BLaER1 treated with 17β-estradiol and CSF1 and Interleukin-3, amounts not matched to agents 10 nM and 100 nM (cell line): ENCODE data around the gene BRCA1.
"Not testable (repeated sequence)": the region's sequence is repeated elsewhere in the genome, so short reads cannot be mapped to it uniquely, and the experiment has no call there.

ENCODE experiments used
- H3K27ac ChIP-seq, 11 experiments: shearing (Covaris generic); formaldehyde crosslinking; 2 replicates each; pipeline ENCODE4 v1.8.1; 2022
- H3K27me3 ChIP-seq, 11 experiments: shearing (Covaris generic); formaldehyde crosslinking; 2 replicates each; pipeline ENCODE4 v1.8.1; 2022
- H3K36me3 ChIP-seq, 11 experiments: shearing (Covaris generic); formaldehyde crosslinking; 2 replicates each; pipeline ENCODE4 v1.8.1; 2022
- H3K4me1 ChIP-seq, 10 experiments: shearing (Covaris generic); formaldehyde crosslinking; 2 replicates each; pipeline ENCODE4 v1.8.1; 2022
- H3K4me2 ChIP-seq, 11 experiments: shearing (Covaris generic); formaldehyde crosslinking; 2 replicates each; pipeline ENCODE4 v1.8.1; 2022
- H3K4me3 ChIP-seq, 10 experiments: shearing (Covaris generic); formaldehyde crosslinking; 2 replicates each; pipeline ENCODE4 v1.8.1; 2022
- H3K9ac ChIP-seq, 11 experiments: shearing (Covaris generic); formaldehyde crosslinking; 2 replicates each; pipeline ENCODE4 v1.8.1; 2022
- H3K9me3 ChIP-seq, 11 experiments: shearing (Covaris generic); formaldehyde crosslinking; replicated peaks in 1 of 11; 2 replicates each; pipeline ENCODE4 v1.8.1; 2022
- H4K20me1 ChIP-seq, 11 experiments: shearing (Covaris generic); formaldehyde crosslinking; 2 replicates each; pipeline ENCODE4 v1.8.1; 2022
- Cebpa-rat ChIP-seq, 11 experiments: shearing (Covaris generic); IDR thresholded peaks; 2 replicates each; pipeline ENCODE4 v1.8.1; 2022

BRCA1 gene

DNA sequence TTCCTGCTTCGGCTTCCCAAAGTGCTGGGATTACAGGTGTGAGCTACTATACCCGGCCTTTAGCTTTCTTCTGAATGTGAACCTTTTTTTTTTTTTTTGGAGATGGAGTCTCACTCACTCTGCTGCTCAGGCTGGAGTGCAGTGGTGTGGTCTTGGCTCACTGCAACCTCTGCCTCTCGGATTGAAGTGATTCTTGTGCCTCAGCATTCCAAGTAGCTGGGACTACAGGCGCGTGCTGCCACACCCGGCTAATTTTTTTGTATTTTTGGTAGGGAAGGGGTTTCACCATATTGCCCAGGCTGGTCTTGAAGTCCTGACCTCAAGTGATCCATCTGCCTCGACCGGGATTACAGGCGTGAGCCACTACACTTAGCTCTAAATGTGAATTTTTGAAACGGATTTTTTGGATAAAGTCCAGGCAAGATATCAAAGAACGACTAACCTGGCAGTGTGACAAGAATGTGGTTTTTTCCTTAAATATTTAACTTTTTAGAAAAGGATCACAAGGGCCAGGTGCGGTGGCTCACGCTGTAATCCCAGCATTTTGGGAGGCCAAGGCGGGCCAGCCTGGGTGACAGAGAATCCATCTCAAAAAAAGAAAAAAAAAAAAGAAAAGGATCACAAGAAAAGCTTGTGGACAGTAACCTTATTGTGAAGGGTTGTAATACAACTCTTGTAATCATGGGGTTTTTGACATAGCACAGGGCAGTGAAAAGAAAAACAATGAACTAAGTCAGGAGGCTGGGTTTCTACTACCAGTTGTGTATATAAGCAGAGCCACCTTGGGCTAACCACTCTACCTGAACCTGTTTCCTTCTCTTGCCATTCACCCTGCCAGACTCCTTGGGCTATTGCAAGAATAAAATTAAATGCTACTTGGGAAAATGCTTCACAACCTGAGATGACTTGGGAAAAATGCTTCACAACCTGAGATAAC is 6.2 kb downstream of the BRCA1 start:
- Histone ChIP-seq H4K20me1 (no peaks in the 10 kb centered on the region), H3K27me3 (no peaks in the 10 kb centered on the region), H3K4me2 (no peak overlapping the region), H3K4me3 (no peak overlapping the region), H3K9me3 (no peaks in the 10 kb centered on the region), H3K27ac (no peak overlapping the region), H3K36me3 (peaks cover 0 to 88% (median 74%) of the 10 kb centered on the region in 11 experiments; a peak in 19 of 22 replicates), H3K4me1 (peaks cover 0 to 8% (median 6%) of the 10 kb centered on the region in 10 experiments; a peak in 11 of 20 replicates), H3K9ac (no peak overlapping the region)
- TF ChIP-seq Cebpa-rat (IDR thresholded peaks at IDR 0.05), result no peak

DNA sequence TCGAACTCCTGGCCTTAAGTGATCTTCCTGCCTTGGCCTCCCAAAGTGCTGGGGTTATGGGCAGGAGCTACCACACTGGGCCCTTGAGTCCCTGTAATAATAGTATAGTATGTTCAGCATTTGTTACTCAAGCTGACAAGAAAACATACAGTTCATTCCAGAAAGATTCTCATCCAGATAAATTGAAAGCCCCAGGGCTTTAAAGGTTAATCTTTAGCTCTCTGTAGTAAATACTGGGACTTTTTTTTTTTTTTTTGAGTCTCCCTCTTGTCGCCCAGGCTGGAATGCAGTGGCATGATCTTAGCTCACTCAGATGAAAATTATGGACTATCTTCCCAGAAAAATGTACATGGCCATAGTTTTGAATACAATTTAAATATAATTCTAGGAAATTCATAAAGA is 11.0 kb downstream of the BRCA1 start:
- Histone ChIP-seq H3K4me2 (no peak overlapping the region), H3K4me3 (no peak overlapping the region), H3K9me3 (no peaks in the 10 kb centered on the region), H4K20me1 (no peaks in the 10 kb centered on the region), H3K27ac (no peak overlapping the region), H3K9ac (no peak overlapping the region), H3K27me3 (no peaks in the 10 kb centered on the region), H3K4me1 (no peaks in the 10 kb centered on the region), H3K36me3 (peaks cover 0 to 94% (median 90%) of the 10 kb centered on the region in 11 experiments; a peak in 19 of 22 replicates)
- no peak for TF ChIP-seq Cebpa-rat (IDR thresholded peaks at IDR 0.05)

DNA sequence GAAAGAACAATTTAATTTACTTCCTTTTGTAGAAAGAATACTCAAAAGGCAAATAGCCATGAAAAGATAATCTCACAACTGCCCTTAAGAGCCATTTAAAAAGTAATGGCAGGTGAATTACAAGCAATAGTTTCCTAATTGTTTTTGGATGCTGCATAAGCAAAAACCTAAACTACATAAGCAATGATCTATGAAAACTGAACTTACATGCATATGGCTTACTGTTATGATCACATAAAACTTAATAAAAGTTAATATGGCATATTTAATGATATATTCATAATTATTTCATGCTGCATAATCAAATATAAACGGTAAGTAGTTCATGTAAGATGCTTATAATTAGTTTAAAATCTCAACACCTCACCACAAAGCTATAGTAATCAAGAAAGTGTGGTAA is 18.6 kb downstream of the BRCA1 start:
- Histone ChIP-seq H3K9me3 (no peaks in the 10 kb centered on the region), H3K27ac (no peak overlapping the region), H4K20me1 (no peaks in the 10 kb centered on the region), H3K4me2 (no peak overlapping the region), H3K36me3 (peaks cover 26 to 99% (median 89%) of the 10 kb centered on the region in 11 experiments), H3K9ac (no peak overlapping the region), H3K4me3 (no peak overlapping the region), H3K27me3 (no peaks in the 10 kb centered on the region), H3K4me1 (no peaks in the 10 kb centered on the region)
- TF ChIP-seq Cebpa-rat (IDR thresholded peaks at IDR 0.05), result no peak

DNA sequence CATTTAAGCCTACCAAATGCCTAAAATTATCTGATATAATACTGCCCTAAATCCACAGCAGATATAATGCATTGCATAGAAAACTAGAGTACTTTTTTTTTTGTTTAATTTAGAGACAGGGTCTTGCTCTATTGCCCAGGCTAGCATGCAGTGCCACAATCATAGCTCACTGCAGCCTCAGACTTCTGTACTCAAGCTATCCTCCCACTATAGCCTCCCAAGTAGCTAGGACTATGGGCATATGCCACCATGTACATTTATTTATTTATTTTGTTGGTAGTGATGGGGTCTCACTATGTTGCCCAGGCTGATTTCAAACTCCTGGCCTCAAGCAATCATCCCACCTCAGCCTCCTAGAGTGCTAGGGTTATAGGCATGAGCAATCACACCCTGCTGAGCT is 20.0 kb downstream of the BRCA1 start:
- H3K36me3 ChIP-seq, result peaks cover 26 to 97% (median 85%) of the 10 kb centered on the region in 11 experiments
- no peak for TF ChIP-seq Cebpa-rat (IDR thresholded peaks at IDR 0.05)
- H3K4me1 ChIP-seq, result no peaks in the 10 kb centered on the region

DNA sequence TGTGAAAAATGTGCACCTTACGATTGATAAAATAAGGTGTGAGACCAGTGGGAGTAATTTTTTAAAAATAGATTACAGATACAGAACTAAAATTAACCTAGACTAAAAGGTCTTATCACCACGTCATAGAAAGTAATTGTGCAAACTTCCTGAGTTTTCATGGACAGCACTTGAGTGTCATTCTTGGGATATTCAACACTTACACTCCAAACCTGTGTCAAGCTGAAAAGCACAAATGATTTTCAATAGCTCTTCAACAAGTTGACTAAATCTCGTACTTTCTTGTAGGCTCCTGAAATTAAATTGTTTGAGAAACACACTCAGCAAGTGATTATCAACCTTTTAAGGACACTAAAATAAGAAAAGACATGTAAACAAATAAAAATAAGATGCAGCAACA is 20.5 kb downstream of the BRCA1 start:
- TF ChIP-seq Cebpa-rat (IDR thresholded peaks at IDR 0.05), result no peak
- Histone ChIP-seq H3K36me3 (peaks cover 30 to 97% (median 85%) of the 10 kb centered on the region in 11 experiments), H3K27ac (no peak overlapping the region), H4K20me1 (no peaks in the 10 kb centered on the region), H3K4me1 (no peaks in the 10 kb centered on the region), H3K4me2 (no peak overlapping the region), H3K27me3 (no peaks in the 10 kb centered on the region), H3K9me3 (no peaks in the 10 kb centered on the region), H3K4me3 (no peak overlapping the region), H3K9ac (no peak overlapping the region)

More for the DNA sequence above, 20.0 kb downstream of the BRCA1 start:
- Histone ChIP-seq H3K27me3 (no peaks in the 10 kb centered on the region), H3K4me3 (no peak overlapping the region), H3K4me2 (no peak overlapping the region), H3K9me3 (no peaks in the 10 kb centered on the region), H3K9ac (no peak overlapping the region), H4K20me1 (no peaks in the 10 kb centered on the region), H3K27ac (no peak overlapping the region)

DNA sequence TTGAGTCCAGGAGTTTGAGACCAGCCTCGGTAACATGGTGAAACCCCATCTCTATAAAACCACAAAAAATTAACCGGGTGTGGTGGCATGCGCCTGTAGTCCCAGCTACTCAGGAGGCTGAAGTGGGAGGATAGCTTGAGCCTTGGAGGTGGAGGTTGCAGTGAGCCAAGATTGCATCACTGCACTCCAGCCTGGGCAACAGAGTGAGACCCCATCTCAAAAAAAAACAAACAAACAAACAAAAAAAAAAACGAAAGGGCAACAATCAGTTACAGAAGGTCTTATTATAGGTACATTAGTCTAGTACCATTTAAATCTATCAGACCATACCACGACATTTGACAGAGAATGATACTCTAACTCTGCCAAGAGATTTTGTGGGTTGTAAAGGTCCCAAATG is 29.8 kb downstream of the BRCA1 start:
- not testable (repeated sequence) for H3K4me1 ChIP-seq, H3K4me2 ChIP-seq, H4K20me1 ChIP-seq, H3K27me3 ChIP-seq, H3K27ac ChIP-seq, H3K9me3 ChIP-seq, H3K9ac ChIP-seq, H3K4me3 ChIP-seq
- H3K36me3 ChIP-seq, result peaks cover 27 to 100% (median 97%) of the 10 kb centered on the region in 11 experiments

DNA sequence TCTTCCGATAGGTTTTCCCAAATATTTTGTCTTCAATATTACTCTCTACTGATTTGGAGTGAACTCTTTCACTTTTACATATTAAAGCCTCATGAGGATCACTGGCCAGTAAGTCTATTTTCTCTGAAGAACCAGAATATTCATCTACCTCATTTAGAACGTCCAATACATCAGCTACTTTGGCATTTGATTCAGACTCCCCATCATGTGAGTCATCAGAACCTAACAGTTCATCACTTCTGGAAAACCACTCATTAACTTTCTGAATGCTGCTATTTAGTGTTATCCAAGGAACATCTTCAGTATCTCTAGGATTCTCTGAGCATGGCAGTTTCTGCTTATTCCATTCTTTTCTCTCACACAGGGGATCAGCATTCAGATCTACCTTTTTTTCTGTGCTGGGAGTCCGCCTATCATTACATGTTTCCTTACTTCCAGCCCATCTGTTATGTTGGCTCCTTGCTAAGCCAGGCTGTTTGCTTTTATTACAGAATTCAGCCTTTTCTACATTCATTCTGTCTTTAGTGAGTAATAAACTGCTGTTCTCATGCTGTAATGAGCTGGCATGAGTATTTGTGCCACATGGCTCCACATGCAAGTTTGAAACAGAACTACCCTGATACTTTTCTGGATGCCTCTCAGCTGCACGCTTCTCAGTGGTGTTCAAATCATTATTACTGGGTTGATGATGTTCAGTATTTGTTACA is 30.9 kb downstream of the BRCA1 start:
- no peaks in the 10 kb centered on the region for H3K27me3 ChIP-seq
- H3K4me2 ChIP-seq, result no peak overlapping the region
- H3K9me3 ChIP-seq, result no peaks in the 10 kb centered on the region
- H4K20me1 ChIP-seq, result no peaks in the 10 kb centered on the region
- no peak overlapping the region for H3K4me3 ChIP-seq
- peaks cover 20 to 100% (median 98%) of the 10 kb centered on the region in 11 experiments for H3K36me3 ChIP-seq
- H3K27ac ChIP-seq, result no peak overlapping the region
- no peaks in the 10 kb centered on the region for H3K4me1 ChIP-seq
- TF ChIP-seq Cebpa-rat (IDR thresholded peaks at IDR 0.05), result no peak
- no peak overlapping the region for H3K9ac ChIP-seq

DNA sequence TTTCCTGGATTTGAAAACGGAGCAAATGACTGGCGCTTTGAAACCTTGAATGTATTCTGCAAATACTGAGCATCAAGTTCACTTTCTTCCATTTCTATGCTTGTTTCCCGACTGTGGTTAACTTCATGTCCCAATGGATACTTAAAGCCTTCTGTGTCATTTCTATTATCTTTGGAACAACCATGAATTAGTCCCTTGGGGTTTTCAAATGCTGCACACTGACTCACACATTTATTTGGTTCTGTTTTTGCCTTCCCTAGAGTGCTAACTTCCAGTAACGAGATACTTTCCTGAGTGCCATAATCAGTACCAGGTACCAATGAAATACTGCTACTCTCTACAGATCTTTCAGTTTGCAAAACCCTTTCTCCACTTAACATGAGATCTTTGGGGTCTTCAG is 32.3 kb downstream of the BRCA1 start:
- no peak overlapping the region for H3K9ac ChIP-seq
- H3K27me3 ChIP-seq, result no peaks in the 10 kb centered on the region

DNA sequence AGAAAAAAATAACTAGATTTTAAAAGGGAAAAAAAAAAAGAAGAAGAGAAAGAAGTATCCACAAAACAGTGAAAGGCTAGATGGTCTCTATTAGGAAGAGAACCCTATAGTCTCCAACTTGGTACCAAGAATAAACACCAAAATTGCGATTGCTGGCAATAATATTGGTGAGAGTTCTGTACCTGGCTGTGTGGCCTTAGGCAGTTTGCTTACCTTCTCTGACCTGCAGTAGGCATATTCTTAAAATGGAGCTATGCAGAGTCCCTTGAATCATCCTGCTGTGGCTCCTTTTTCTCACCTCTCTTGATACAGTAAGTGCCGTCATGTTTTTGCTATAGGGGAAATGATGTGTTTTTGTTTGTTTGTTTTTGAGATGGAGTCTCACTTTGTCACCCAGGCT is 35.1 kb downstream of the BRCA1 start:
- no peaks in the 10 kb centered on the region for H3K4me1 ChIP-seq
- peaks cover 13 to 100% (median 97%) of the 10 kb centered on the region in 11 experiments; a peak in 20 of 22 replicates for H3K36me3 ChIP-seq

More for the DNA sequence above, 32.3 kb downstream of the BRCA1 start:
- H4K20me1 ChIP-seq, result no peaks in the 10 kb centered on the region
- no peaks in the 10 kb centered on the region for H3K4me1 ChIP-seq
- H3K27ac ChIP-seq, result no peak overlapping the region
- peaks cover 17 to 100% (median 100%) of the 10 kb centered on the region in 11 experiments; a peak in 21 of 22 replicates for H3K36me3 ChIP-seq
- H3K4me3 ChIP-seq, result no peak overlapping the region
- H3K9me3 ChIP-seq, result no peaks in the 10 kb centered on the region
- H3K4me2 ChIP-seq, result no peak overlapping the region
- no peak for TF ChIP-seq Cebpa-rat (IDR thresholded peaks at IDR 0.05)

More for the DNA sequence above, 35.1 kb downstream of the BRCA1 start:
- Histone ChIP-seq H3K27ac (no peak overlapping the region), H4K20me1 (no peaks in the 10 kb centered on the region), H3K9me3 (no peaks in the 10 kb centered on the region), H3K4me2 (no peak overlapping the region), H3K27me3 (no peaks in the 10 kb centered on the region), H3K9ac (no peak overlapping the region), H3K4me3 (no peak overlapping the region)
- no peak for TF ChIP-seq Cebpa-rat (IDR thresholded peaks at IDR 0.05)
